ENCODE results near the gene RAPGEF2. TPM values are rescaled to one million over a fixed set of nuclear protein-coding genes. Genes with fewer than 3 reads are reported as not detected.
"Not testable (repeated sequence)": the region's sequence is repeated elsewhere in the genome, so short reads cannot be mapped to it uniquely, and the experiment has no call there.

RAPGEF2 gene
- total and polyA plus RNA-seq, 4 donors, result 44.4 to 116 (median 66.0) TPM

GRCh38 chr4:159183885-159184605 lies 81.2 kb downstream of the RAPGEF2 start:
- not testable (repeated sequence) for H3K27me3 ChIP-seq (ENCODE audit: control insufficient read depth, insufficient read depth, low read length); H3K36me3 ChIP-seq (ENCODE audit: control insufficient read depth, insufficient read depth, low read length); H3K9me3 ChIP-seq (ENCODE audit: control insufficient read depth, insufficient read depth, low read length); H3K4me3 ChIP-seq (ENCODE audit: low read depth, low read length); H3K4me1 ChIP-seq (ENCODE audit: control insufficient read depth, insufficient read depth, low read length); DNase-seq (ENCODE audit: low read depth in 4 of 6, low spot score in 6 of 6); H3K27ac ChIP-seq (ENCODE audit: low read depth, low read length)
- no CpG with 5 or more reads among the region's 4 CpGs for WGBS (ENCODE audit: insufficient coverage)

GRCh38 chr4:159185591-159186023 lies 82.7 kb downstream of the RAPGEF2 start:
- no peak overlapping the region for H3K27ac ChIP-seq (ENCODE audit: low read depth, low read length)
- H3K27me3 ChIP-seq (ENCODE audit: control insufficient read depth, insufficient read depth, low read length), result no peaks in the 10 kb centered on the region
- no peaks in the 10 kb centered on the region for H3K4me1 ChIP-seq (ENCODE audit: control insufficient read depth, insufficient read depth, low read length)
- no peak for DNase-seq (ENCODE audit: low read depth in 4 of 6, low spot score in 6 of 6)
- no peak overlapping the region for H3K4me3 ChIP-seq (ENCODE audit: low read depth, low read length)
- no peaks in the 10 kb centered on the region for H3K36me3 ChIP-seq (ENCODE audit: control insufficient read depth, insufficient read depth, low read length)
- no peaks in the 10 kb centered on the region for H3K9me3 ChIP-seq (ENCODE audit: control insufficient read depth, insufficient read depth, low read length)
- WGBS (ENCODE audit: insufficient coverage), result 67% methylated on average over 1 of the region's 1 CpG

- WGBS (ENCODE audit: insufficient coverage), result no CpG with 5 or more reads among the region's 1 CpG
- DNase-seq (ENCODE audit: low read depth in 4 of 6, low spot score in 6 of 6), result no peak
- no peaks in the 10 kb centered on the region for H3K27me3 ChIP-seq (ENCODE audit: control insufficient read depth, insufficient read depth, low read length)
- H3K4me3 ChIP-seq (ENCODE audit: low read depth, low read length), result no peak overlapping the region
- no peaks in the 10 kb centered on the region for H3K4me1 ChIP-seq (ENCODE audit: control insufficient read depth, insufficient read depth, low read length)
- H3K9me3 ChIP-seq (ENCODE audit: control insufficient read depth, insufficient read depth, low read length), result no peaks in the 10 kb centered on the region
- H3K27ac ChIP-seq (ENCODE audit: low read depth, low read length), result no peak overlapping the region
- H3K36me3 ChIP-seq (ENCODE audit: control insufficient read depth, insufficient read depth, low read length), result no peaks in the 10 kb centered on the region
These were observed 85.8 kb downstream of the RAPGEF2 start for GRCh38 chr4:159188646-159189045.

GRCh38 chr4:159190651-159191050 lies 87.8 kb downstream of the RAPGEF2 start:
- 93% methylated on average over 1 of the region's 2 CpGs for WGBS (ENCODE audit: insufficient coverage)
- H3K4me1 ChIP-seq (ENCODE audit: control insufficient read depth, insufficient read depth, low read length), result no peaks in the 10 kb centered on the region
- no peaks in the 10 kb centered on the region for H3K27me3 ChIP-seq (ENCODE audit: control insufficient read depth, insufficient read depth, low read length)
- no peak overlapping the region for H3K27ac ChIP-seq (ENCODE audit: low read depth, low read length)
- DNase-seq (ENCODE audit: low read depth in 4 of 6, low spot score in 6 of 6), result no peak
- no peaks in the 10 kb centered on the region for H3K36me3 ChIP-seq (ENCODE audit: control insufficient read depth, insufficient read depth, low read length)
- H3K4me3 ChIP-seq (ENCODE audit: low read depth, low read length), result no peak overlapping the region
- H3K9me3 ChIP-seq (ENCODE audit: control insufficient read depth, insufficient read depth, low read length), result no peaks in the 10 kb centered on the region

- no peaks in the 10 kb centered on the region for H3K4me1 ChIP-seq (ENCODE audit: control insufficient read depth, insufficient read depth, low read length)
- 75% methylated on average over 3 of the region's 5 CpGs for WGBS (ENCODE audit: insufficient coverage)
- H3K36me3 ChIP-seq (ENCODE audit: control insufficient read depth, insufficient read depth, low read length), result no peaks in the 10 kb centered on the region
- H3K4me3 ChIP-seq (ENCODE audit: low read depth, low read length), result no peak overlapping the region
- no peak for DNase-seq (ENCODE audit: low read depth in 4 of 6, low spot score in 6 of 6)
- H3K27me3 ChIP-seq (ENCODE audit: control insufficient read depth, insufficient read depth, low read length), result no peaks in the 10 kb centered on the region
- no peaks in the 10 kb centered on the region for H3K9me3 ChIP-seq (ENCODE audit: control insufficient read depth, insufficient read depth, low read length)
- no peak overlapping the region for H3K27ac ChIP-seq (ENCODE audit: low read depth, low read length)
These were observed 89.1 kb downstream of the RAPGEF2 start for GRCh38 chr4:159191989-159192388.

GRCh38 chr4:159193046-159193620 lies 90.3 kb downstream of the RAPGEF2 start:
- H3K36me3 ChIP-seq (ENCODE audit: control insufficient read depth, insufficient read depth, low read length), result no peaks in the 10 kb centered on the region
- no CpG with 5 or more reads among the region's 1 CpG for WGBS (ENCODE audit: insufficient coverage)
- no peaks in the 10 kb centered on the region for H3K9me3 ChIP-seq (ENCODE audit: control insufficient read depth, insufficient read depth, low read length)

GRCh38 chr4:159195361-159195769 lies 92.5 kb downstream of the RAPGEF2 start:
- Histone ChIP-seq H3K4me1 (ENCODE audit: control insufficient read depth, insufficient read depth, low read length) (peaks cover 3% of the 10 kb centered on the region), H3K9me3 (ENCODE audit: control insufficient read depth, insufficient read depth, low read length) (no peaks in the 10 kb centered on the region), H3K27me3 (ENCODE audit: control insufficient read depth, insufficient read depth, low read length) (no peaks in the 10 kb centered on the region), H3K36me3 (ENCODE audit: control insufficient read depth, insufficient read depth, low read length) (no peaks in the 10 kb centered on the region), H3K27ac (ENCODE audit: low read depth, low read length) (no peak overlapping the region), H3K4me3 (ENCODE audit: low read depth, low read length) (no peak overlapping the region)
- no CpG with 5 or more reads among the region's 5 CpGs for WGBS (ENCODE audit: insufficient coverage)
- DNase-seq (ENCODE audit: low read depth in 4 of 6, low spot score in 6 of 6), result no peak

More at GRCh38 chr4:159193046-159193620, 90.3 kb downstream of the RAPGEF2 start:
- DNase-seq (ENCODE audit: low read depth in 4 of 6, low spot score in 6 of 6), result no peak
- Histone ChIP-seq H3K27me3 (ENCODE audit: control insufficient read depth, insufficient read depth, low read length) (no peaks in the 10 kb centered on the region), H3K4me3 (ENCODE audit: low read depth, low read length) (no peak overlapping the region), H3K27ac (ENCODE audit: low read depth, low read length) (no peak overlapping the region), H3K4me1 (ENCODE audit: control insufficient read depth, insufficient read depth, low read length) (no peaks in the 10 kb centered on the region)

GRCh38 chr4:159197260-159197884 lies 94.5 kb downstream of the RAPGEF2 start:
- peak overlapping the region; percentile 19 for H3K4me3 ChIP-seq (ENCODE audit: low read depth, low read length)
- H3K4me1 ChIP-seq (ENCODE audit: control insufficient read depth, insufficient read depth, low read length), result peaks cover 3% of the 10 kb centered on the region
- no peaks in the 10 kb centered on the region for H3K36me3 ChIP-seq (ENCODE audit: control insufficient read depth, insufficient read depth, low read length)
- no CpG with 5 or more reads among the region's 4 CpGs for WGBS (ENCODE audit: insufficient coverage)
- no peaks in the 10 kb centered on the region for H3K27me3 ChIP-seq (ENCODE audit: control insufficient read depth, insufficient read depth, low read length)
- H3K9me3 ChIP-seq (ENCODE audit: control insufficient read depth, insufficient read depth, low read length), result no peaks in the 10 kb centered on the region
- peak overlapping the region; percentile 72 for H3K27ac ChIP-seq (ENCODE audit: low read depth, low read length)
- peak in 2 of 6 donors; percentile 46 to 77 for DNase-seq (ENCODE audit: low read depth in 4 of 6, low spot score in 6 of 6)

- peak overlapping the region; percentile 72 for H3K27ac ChIP-seq (ENCODE audit: low read depth, low read length)
- 100% methylated on average over 1 of the region's 6 CpGs for WGBS (ENCODE audit: insufficient coverage)
- peaks cover 3% of the 10 kb centered on the region for H3K4me1 ChIP-seq (ENCODE audit: control insufficient read depth, insufficient read depth, low read length)
- H3K4me3 ChIP-seq (ENCODE audit: low read depth, low read length), result peak overlapping the region; percentile 19
- H3K9me3 ChIP-seq (ENCODE audit: control insufficient read depth, insufficient read depth, low read length), result no peaks in the 10 kb centered on the region
- no peaks in the 10 kb centered on the region for H3K36me3 ChIP-seq (ENCODE audit: control insufficient read depth, insufficient read depth, low read length)
- DNase-seq (ENCODE audit: low read depth in 4 of 6, low spot score in 6 of 6), result no peak
- no peaks in the 10 kb centered on the region for H3K27me3 ChIP-seq (ENCODE audit: control insufficient read depth, insufficient read depth, low read length)
These were observed 95.0 kb downstream of the RAPGEF2 start for GRCh38 chr4:159197885-159198269.
